Neural progenitor cell (in vitro differentiated cells): Measurements from ENCODE around the gene CHAD. TPM values are rescaled to one million over a fixed set of nuclear protein-coding genes. Genes with fewer than 3 reads are reported as not detected.

Experiments used
- DNase-seq: peaks from one replicate; pipeline ENCODE4 v3.0.0-alpha.2; 2016; ENCODE audit warnings: low spot score
- H2AFZ ChIP-seq: fragments of 200-600 bp; sonication (generic); replicated peaks from 2 replicates; pipeline ENCODE4 v1.6.1; 2016; ENCODE audit warnings: antibody characterized with exemption
- H3F3A ChIP-seq: fragments of 200-600 bp; sonication (generic); 2 replicates; pipeline ENCODE4 v1.6.1; 2016; ENCODE audit warnings: antibody characterized with exemption, low read depth
- H3K27ac ChIP-seq: fragments of 200-600 bp; sonication (generic); 2 replicates; pipeline ENCODE4 v1.5.1; 2016; ENCODE audit warnings: mild to moderate bottlenecking
- H3K27me3 ChIP-seq: fragments of 200-600 bp; sonication (generic); 2 replicates; pipeline ENCODE4 v1.6.1; 2016; ENCODE audit warnings: mild to moderate bottlenecking, moderate library complexity
- H3K36me3 ChIP-seq: fragments of 200-600 bp; sonication (generic); 2 replicates; pipeline ENCODE4 v1.5.1; 2016
- H3K4me1 ChIP-seq: fragments of 200-600 bp; sonication (generic); 2 replicates; pipeline ENCODE4 v1.6.1; 2016; ENCODE audit warnings: mixed run types
- H3K4me2 ChIP-seq: fragments of 200-600 bp; sonication (generic); 2 replicates; pipeline ENCODE4 v1.6.1; 2016
- H3K4me3 ChIP-seq: fragments of 200-600 bp; sonication (generic); 2 replicates; pipeline ENCODE4 v1.5.1; 2016
- H3K79me2 ChIP-seq: fragments of 200-600 bp; sonication (generic); 2 replicates; pipeline ENCODE4 v1.6.1; 2016; ENCODE audit warnings: low read depth
- H3K9ac ChIP-seq: fragments of 200-600 bp; sonication (generic); 2 replicates; pipeline ENCODE4 v1.6.1; 2016
- H3K9me3 ChIP-seq: fragments of 200-600 bp; sonication (generic); 2 replicates; pipeline ENCODE4 v1.5.1; 2016; ENCODE audit warnings: low read depth
- H4K20me1 ChIP-seq: fragments of 200-600 bp; sonication (generic); 2 replicates; pipeline ENCODE4 v1.6.1; 2016; ENCODE audit warnings: low read depth
- H3K27ac Mint-ChIP-seq: 3 replicates; pipeline ENCODE4 v1.8.0; 2021; ENCODE audit warnings: mixed read lengths
- H3K27me3 Mint-ChIP-seq: 2 replicates; pipeline ENCODE4 v1.8.0; 2022; ENCODE audit warnings: low read depth, mild to moderate bottlenecking, inconsistent platforms, moderate library complexity, mixed read lengths; ENCODE audit not compliant: insufficient read depth
- H3K36me3 Mint-ChIP-seq: 3 replicates; pipeline ENCODE4 v1.8.0; 2021; ENCODE audit warnings: mixed read lengths
- H3K4me1 Mint-ChIP-seq: 3 replicates; pipeline ENCODE4 v1.8.0; 2021; ENCODE audit warnings: mixed read lengths
- H3K4me3 Mint-ChIP-seq: 3 replicates; pipeline ENCODE4 v1.8.0; 2021; ENCODE audit warnings: mild to moderate bottlenecking, moderate library complexity, mixed read lengths
- H3K9me3 Mint-ChIP-seq: 3 replicates; pipeline ENCODE4 v1.8.0; 2020; ENCODE audit warnings: mixed read lengths
- CTCF ChIP-seq: fragments of 200-600 bp; sonication (generic); IDR thresholded peaks from 2 replicates; pipeline ENCODE4 v1.5.1; 2017; ENCODE audit warnings: antibody characterized with exemption, mild to moderate bottlenecking
- EZH2 ChIP-seq: fragments of 200-600 bp; sonication (generic); IDR thresholded peaks from 2 replicates; pipeline ENCODE4 v1.6.1; 2017; ENCODE audit warnings: antibody characterized with exemption, mild to moderate bottlenecking, moderate library complexity
- EZH2phosphoT487 ChIP-seq: fragments of 200-600 bp; sonication (generic); IDR thresholded peaks from 2 replicates; pipeline ENCODE4 v1.6.1; 2017; ENCODE audit warnings: antibody characterized with exemption
- total RNA-seq: library from RNA; depleted of rRNA; stranded (reverse); fragments of >200 nt; gene quantifications from 2 replicates; pipeline ENCODE4 v1.2.3, GENCODE V29; 2015; ENCODE audit warnings: low replicate concordance

The CHAD gene
- total RNA-seq, 1 donor from 2014 or later: not detected

DNA sequence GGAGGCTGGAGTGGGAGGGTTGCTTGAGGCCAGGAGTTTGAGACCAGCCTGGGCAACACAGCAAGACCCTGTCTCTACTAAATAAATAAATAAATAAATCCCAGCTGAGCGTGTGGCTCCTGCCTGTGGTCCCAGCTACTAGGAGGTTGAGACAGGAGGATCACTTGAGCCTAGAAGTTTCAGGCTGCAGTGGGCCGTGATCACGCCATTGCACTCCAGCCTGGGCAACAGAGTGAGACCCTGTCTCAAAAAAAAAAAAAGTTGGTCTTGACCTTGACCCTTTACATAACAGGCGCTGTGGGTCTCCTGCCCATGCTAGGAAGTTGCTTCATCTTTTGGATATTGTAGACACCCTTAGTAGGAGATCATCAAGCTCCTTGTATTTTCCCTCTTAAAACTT, 31.3 kb downstream of the CHAD start:
- no peak overlapping the region for H3K4me3 ChIP-seq
- Mint-ChIP-seq H3K4me3 (no peak overlapping the region), H3K27ac (no peak overlapping the region), H3K27me3 (no peaks in the 10 kb centered on the region), H3K9me3 (no peaks in the 10 kb centered on the region), H3K4me1 (no peaks in the 10 kb centered on the region), H3K36me3 (peaks cover 2% of the 10 kb centered on the region)
- TF ChIP-seq CTCF: no peak
- no peak for TF ChIP-seq EZH2
- no peak for TF ChIP-seq EZH2phosphoT487
- H3K9ac ChIP-seq: no peak overlapping the region
- no peak overlapping the region for H3K27ac ChIP-seq
- H4K20me1 ChIP-seq: no peaks in the 10 kb centered on the region
- no peaks in the 10 kb centered on the region for H3K36me3 ChIP-seq
- no peak overlapping the region for H3K4me2 ChIP-seq
- no peak for DNase-seq
- no peaks in the 10 kb centered on the region for H3K9me3 ChIP-seq
- no peaks in the 10 kb centered on the region for H3K79me2 ChIP-seq
- H3K4me1 ChIP-seq: no peaks in the 10 kb centered on the region
- H3K27me3 ChIP-seq: no peaks in the 10 kb centered on the region
- no peaks in the 10 kb centered on the region for H3F3A ChIP-seq
- H2AFZ ChIP-seq: no peak overlapping the region

DNA sequence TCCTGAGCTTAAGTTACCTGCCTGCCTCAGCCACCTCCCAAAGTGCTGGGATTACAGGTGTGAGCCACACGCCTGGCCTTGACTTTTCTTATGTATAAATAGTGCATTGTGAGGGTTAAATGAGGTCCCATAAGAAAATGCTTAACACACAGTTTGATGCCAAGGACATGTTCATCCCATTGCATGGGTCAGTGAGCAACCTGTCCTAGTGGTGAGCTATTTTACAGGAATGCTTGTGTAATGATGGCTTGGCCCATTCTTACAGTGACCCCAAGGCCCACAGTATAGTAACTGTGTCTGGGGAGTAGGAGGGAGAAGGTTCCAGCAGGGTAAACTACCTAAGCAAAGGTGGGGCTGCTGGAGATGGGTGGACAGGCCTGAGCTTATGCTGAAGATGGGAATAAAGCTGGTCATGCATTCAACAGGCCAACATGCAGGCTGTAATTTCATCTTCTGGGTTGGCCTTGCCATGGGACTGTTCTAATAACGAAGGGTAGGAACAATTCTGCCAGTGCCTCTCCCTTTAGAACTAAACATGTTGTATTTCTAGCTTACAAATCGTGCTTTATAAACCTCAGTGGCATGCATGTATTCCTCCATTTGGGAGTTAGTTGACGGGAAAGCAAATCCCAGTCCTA, 36.4 kb downstream of the CHAD start:
- Mint-ChIP-seq H3K36me3 (peaks cover 2% of the 10 kb centered on the region), H3K4me1 (peaks cover 16% of the 10 kb centered on the region), H3K9me3 (no peaks in the 10 kb centered on the region), H3K27me3 (no peaks in the 10 kb centered on the region), H3K4me3 (no peak overlapping the region), H3K27ac (no peak overlapping the region)
- H3K9ac ChIP-seq: no peak overlapping the region
- no peaks in the 10 kb centered on the region for H3K27me3 ChIP-seq
- no peak overlapping the region for H3K27ac ChIP-seq
- H4K20me1 ChIP-seq: no peaks in the 10 kb centered on the region
- no peak overlapping the region for H3K4me2 ChIP-seq
- H3F3A ChIP-seq: peaks cover 4% of the 10 kb centered on the region
- no peak overlapping the region for H3K4me3 ChIP-seq
- no peaks in the 10 kb centered on the region for H3K4me1 ChIP-seq
- H2AFZ ChIP-seq: no peak overlapping the region
- H3K79me2 ChIP-seq: no peaks in the 10 kb centered on the region
- TF ChIP-seq EZH2: no peak
- no peak for TF ChIP-seq CTCF
- no peak for TF ChIP-seq EZH2phosphoT487
- no peak for DNase-seq
- H3K9me3 ChIP-seq: no peaks in the 10 kb centered on the region
- no peaks in the 10 kb centered on the region for H3K36me3 ChIP-seq

GRCh38 chr17:50430821-50431618, 37.7 kb downstream of the CHAD start:
- Histone ChIP-seq H3K79me2 (no peaks in the 10 kb centered on the region), H2AFZ (no peak overlapping the region), H3K27me3 (no peaks in the 10 kb centered on the region), H3K9ac (no peak overlapping the region), H3K4me3 (no peak overlapping the region), H3F3A (peaks cover 10% of the 10 kb centered on the region), H4K20me1 (no peaks in the 10 kb centered on the region), H3K36me3 (no peaks in the 10 kb centered on the region), H3K4me2 (no peak overlapping the region), H3K4me1 (peaks cover 8% of the 10 kb centered on the region), H3K9me3 (no peaks in the 10 kb centered on the region), H3K27ac (no peak overlapping the region)
- no peak for DNase-seq
- no peaks in the 10 kb centered on the region for H3K36me3 Mint-ChIP-seq
- H3K4me3 Mint-ChIP-seq: no peak overlapping the region
- H3K27me3 Mint-ChIP-seq: no peaks in the 10 kb centered on the region
- no peaks in the 10 kb centered on the region for H3K9me3 Mint-ChIP-seq
- TF ChIP-seq EZH2phosphoT487 (no peak), CTCF (no peak), EZH2 (no peak)
- H3K4me1 Mint-ChIP-seq: peaks cover 24% of the 10 kb centered on the region
- H3K27ac Mint-ChIP-seq: no peak overlapping the region
